ENCODE data around the gene NINJ1. TPM values are rescaled to one million over a fixed set of nuclear protein-coding genes. Genes with fewer than 3 reads are reported as not detected.

NINJ1 gene
- total and polyA plus RNA-seq, 2 of the 4 experiments (the other 2 are of a cell fraction) = 21.9 to 38.8 TPM

- ATAC-seq (ENCODE audit: low read depth) (no peak), DNase-seq (no peak)
- Histone ChIP-seq H2AFZ (replicated peaks; ENCODE audit: low read length, poor library complexity) (no peak overlapping the region), H4K5ac (ENCODE audit: low read depth, low read length) (no peak overlapping the region), H2BK20ac (ENCODE audit: low read depth, low read length) (no peak overlapping the region), H3K18ac (ENCODE audit: low read depth, low read length) (no peak overlapping the region), H3K27me3 (ENCODE audit: control insufficient read depth, insufficient read depth, low read length) (peaks cover 50% of the 10 kb centered on the region), H3K14ac (replicated peaks; ENCODE audit: low read depth, low read length) (no peak overlapping the region), H4K20me1 (ENCODE audit: insufficient read depth, low read length) (no peaks in the 10 kb centered on the region), H3K23ac (ENCODE audit: low read depth, low read length) (no peak overlapping the region), H3K9ac (ENCODE audit: low read depth, low read length) (no peak overlapping the region), H3K9me1 (ENCODE audit: insufficient read depth, low read length) (no peaks in the 10 kb centered on the region), H3K36me3 (ENCODE audit: control insufficient read depth, insufficient read depth, low read length) (no peaks in the 10 kb centered on the region), H3K27ac (ENCODE audit: insufficient read depth, low read length) (no peak overlapping the region), H2AK5ac (ENCODE audit: low read depth, low read length) (no peak overlapping the region), H4K91ac (ENCODE audit: insufficient read depth, low read depth, low read length) (no peak overlapping the region), H3K4me1 (ENCODE audit: control insufficient read depth, insufficient read depth, low read length) (no peaks in the 10 kb centered on the region), H3K4ac (ENCODE audit: low read depth, low read length) (no peak overlapping the region), H3K4me3 (ENCODE audit: insufficient read depth, low read depth, low read length) (no peak overlapping the region), H2BK15ac (ENCODE audit: low read depth, low read length) (no peak overlapping the region), H3K4me2 (ENCODE audit: low read depth, low read length) (no peak overlapping the region), H3K79me1 (ENCODE audit: low read depth in 1 of 2, low read length in 2 of 2) (no peaks in the 10 kb centered on the region), H4K8ac (ENCODE audit: low read depth in 2 of 2, low read length in 2 of 2) (no peak overlapping the region), H2BK5ac (ENCODE audit: low read depth, low read length, poor library complexity, severe bottlenecking) (no peak overlapping the region), H3K56ac (ENCODE audit: extremely low read depth, insufficient read depth, low read length) (no peak overlapping the region), H3K9me3 (ENCODE audit: control insufficient read depth, insufficient read depth, low read length) (no peaks in the 10 kb centered on the region), H2BK120ac (ENCODE audit: low read depth, low read length) (no peak overlapping the region), H2AK9ac (replicated peaks; ENCODE audit: low read depth, low read length, poor library complexity) (no peak overlapping the region)
- no TSS peak for BruUV-seq (replicated peaks)
- no CpG with 5 or more reads among the region's 6 CpGs for WGBS, 2 experiments (ENCODE audit: extremely low coverage in 2 of 2, insufficient read length in 1 of 2)
- ChIA-PET CTCF (no interaction called here), POLR2A (ENCODE audit: unreplicated experiment) (no interaction called here)
- in situ Hi-C loops (cut with MboI; ENCODE audit: low sequenced_read_pairs) = no loop called here
- intact Hi-C loops (cut with micrococcal nuclease) = no loop called here
- TF ChIP-seq ELK1 (IDR thresholded peaks at IDR 0.05; ENCODE audit: borderline replicate concordance, low read depth, low read length) (no peak), MXI1 (IDR thresholded peaks at IDR 0.05; ENCODE audit: borderline replicate concordance, low read depth, low read length) (no peak)
- dilution Hi-C loops (cut with HindIII; ENCODE audit: low sequenced_read_pairs, unreplicated experiment) = no loop called here
Measured at GRCh38 chr9:93177676-93178075, 43.6 kb upstream of the NINJ1 start.
